Ureter (tissue), 1 donor: ENCODE data around the gene TNFAIP8L3. TPM values are rescaled to one million over a fixed set of nuclear protein-coding genes. Genes with fewer than 3 reads are reported as not detected.
"Not testable (repeated sequence)": the region's sequence is repeated elsewhere in the genome, so short reads cannot be mapped to it uniquely, and the experiment has no call there.

Experiments used
- DNase-seq: peaks from one replicate; pipeline ENCODE4 v3.0.0-alpha.2; 2020; ENCODE audit warnings: low spot score
- total RNA-seq: library from RNA; stranded (reverse); gene quantifications from one replicate; pipeline ENCODE4 v1.2.4, GENCODE V29; 2023
- donor health status: DM: yes; HTN: yes; CAD: no.

The TNFAIP8L3 gene
- total RNA-seq, 1 donor from 2014 or later = 20.6 TPM

- no peak for DNase-seq
Measured at GRCh38 chr15:51062736-51063135, 32.0 kb downstream of the TNFAIP8L3 start.

GRCh38 chr15:51060030-51060673, 34.6 kb downstream of the TNFAIP8L3 start:
- no peak for DNase-seq

- DNase-seq = no peak
Measured at GRCh38 chr15:51054535-51054934, 40.2 kb downstream of the TNFAIP8L3 start.

GRCh38 chr15:51053571-51053970, 41.1 kb downstream of the TNFAIP8L3 start:
- DNase-seq = no peak

GRCh38 chr15:51051776-51052175, 42.9 kb downstream of the TNFAIP8L3 start:
- DNase-seq = no peak

GRCh38 chr15:51049081-51049480, 45.6 kb downstream of the TNFAIP8L3 start:
- DNase-seq = no peak

- DNase-seq = no peak
Measured at GRCh38 chr15:51048308-51048707, 46.4 kb downstream of the TNFAIP8L3 start.

GRCh38 chr15:51046799-51047449, 47.8 kb downstream of the TNFAIP8L3 start:
- DNase-seq = peak; percentile 74

- DNase-seq = no peak
Measured at GRCh38 chr15:51046016-51046415, 48.7 kb downstream of the TNFAIP8L3 start.

- DNase-seq = no peak
Measured at GRCh38 chr15:51044037-51044727, 50.5 kb downstream of the TNFAIP8L3 start.

GRCh38 chr15:51038974-51039319, 55.8 kb downstream of the TNFAIP8L3 start:
- DNase-seq = no peak

- no peak for DNase-seq
Measured at GRCh38 chr15:51038162-51038973, 56.3 kb downstream of the TNFAIP8L3 start.

- DNase-seq = not testable (repeated sequence)
Measured at GRCh38 chr15:51037474-51037873, 57.2 kb downstream of the TNFAIP8L3 start.

GRCh38 chr15:51030649-51031316, 63.9 kb downstream of the TNFAIP8L3 start:
- peak; percentile 63 for DNase-seq

GRCh38 chr15:51025454-51025846, 69.3 kb downstream of the TNFAIP8L3 start:
- DNase-seq = no peak

GRCh38 chr15:51024735-51025453, 69.8 kb downstream of the TNFAIP8L3 start:
- no peak for DNase-seq

- DNase-seq = no peak
Measured at GRCh38 chr15:51023499-51023898, 71.2 kb downstream of the TNFAIP8L3 start.

GRCh38 chr15:51022206-51022605, 72.5 kb downstream of the TNFAIP8L3 start:
- no peak for DNase-seq

- no peak for DNase-seq
Measured at GRCh38 chr15:51016615-51017014, 78.1 kb downstream of the TNFAIP8L3 start.

GRCh38 chr15:51011212-51011611, 83.5 kb downstream of the TNFAIP8L3 start:
- DNase-seq = no peak

GRCh38 chr15:51007131-51007666, 87.5 kb downstream of the TNFAIP8L3 start:
- no peak for DNase-seq
